Caco-2 (cell line): ENCODE measurements around the gene WDCP. TPM values are rescaled to one million over a fixed set of nuclear protein-coding genes. Genes with fewer than 3 reads are reported as not detected.

Source experiments
- BruUV-seq: library from RNA; stranded (reverse); fragments of 400-500 nt; replicated peaks from 2 replicates; lab custom pipeline; 2021; lab: Mats Ljungman, UMichigan
- CTCF ChIA-PET: fragments of 300-600 bp; sonication (Branson Sonifier 250); formaldehyde crosslinking; loops from one replicate; lab custom pipeline; 2022; ENCODE audit warnings: antibody characterized with exemption; lab: Charles Lee
- POLR2A ChIA-PET: fragments of 300-600 bp; sonication (Branson Sonifier 250); formaldehyde crosslinking; loops from one replicate; lab custom pipeline; 2022; ENCODE audit warnings: antibody characterized with exemption; lab: Charles Lee
- DNase-seq, 2 experiments: peaks; one replicate each; pipeline versions ENCODE4 v3.0.0 to v3.0.0-alpha.2; 2020 to 2022
- H3K27me3 ChIP-seq: replicated peaks from 2 replicates; pipeline ENCODE4 v1.6.0; 2011; ENCODE audit warnings: low read length; ENCODE audit not compliant: control insufficient read depth, insufficient read depth
- H3K36me3 ChIP-seq: 2 replicates; pipeline ENCODE4 v1.5.1; 2011; ENCODE audit warnings: low read length; ENCODE audit not compliant: control insufficient read depth, insufficient read depth
- H3K4me1 ChIP-seq: fragments of 250-450 bp; sonication (Bioruptor Pico); 2 replicates; pipeline ENCODE4 v1.5.1; 2020; ENCODE audit warnings: mild to moderate bottlenecking
- H3K4me3 ChIP-seq: 2 replicates; pipeline ENCODE4 v1.5.1; 2011; ENCODE audit warnings: low read depth, mild to moderate bottlenecking, control low read depth, low read length
- H3K9me3 ChIP-seq: fragments of 250-450 bp; sonication (Bioruptor Pico); 2 replicates; pipeline ENCODE4 v1.5.1; 2020; ENCODE audit warnings: mild to moderate bottlenecking, moderate library complexity
- H3K27ac Mint-ChIP-seq: one replicate; pipeline ENCODE4 v1.8.0; 2022; ENCODE audit warnings: mixed read lengths; ENCODE audit not compliant: unreplicated experiment
- H3K27me3 Mint-ChIP-seq: one replicate; pipeline ENCODE4 v1.8.0; 2022; ENCODE audit warnings: mixed read lengths; ENCODE audit not compliant: insufficient read depth, unreplicated experiment
- H3K36me3 Mint-ChIP-seq: one replicate; pipeline ENCODE4 v1.8.0; 2022; ENCODE audit warnings: mild to moderate bottlenecking, mixed read lengths; ENCODE audit not compliant: insufficient read depth, unreplicated experiment
- H3K4me1 Mint-ChIP-seq: one replicate; pipeline ENCODE4 v1.8.0; 2022; ENCODE audit warnings: low read depth, mixed read lengths; ENCODE audit not compliant: unreplicated experiment
- H3K4me3 Mint-ChIP-seq: one replicate; pipeline ENCODE4 v1.8.0; 2022; ENCODE audit warnings: mild to moderate bottlenecking, moderate library complexity, mixed read lengths; ENCODE audit not compliant: unreplicated experiment
- H3K9me3 Mint-ChIP-seq: one replicate; pipeline ENCODE4 v1.8.0; 2022; ENCODE audit warnings: mixed read lengths; ENCODE audit not compliant: unreplicated experiment
- CTCF ChIP-seq, 2 experiments: fragments of 200-600 bp in 1 of 2; IDR thresholded peaks; 1 replicate in 1 of 2; 2 replicates in 1 of 2; pipeline versions ENCODE4 v1.5.1 to v1.8.0; 2011 to 2022; ENCODE audit warnings: antibody characterized with exemption in 1 of 2, control low read depth in 1 of 2, inconsistent platforms in 1 of 2, low read depth in 1 of 2, low read length in 1 of 2, mild to moderate bottlenecking in 1 of 2, moderate library complexity in 1 of 2; ENCODE audit not compliant: insufficient read depth in 1 of 2, severe bottlenecking in 1 of 2, unreplicated experiment in 1 of 2
- intact Hi-C: fragments of 100-400 bp; cut with micrococcal nuclease; formaldehyde crosslinking; loops from one replicate; pipeline ENCODE4 v1.10.0; 2022; ENCODE audit not compliant: unreplicated experiment
- total RNA-seq: library from RNA; stranded (reverse); gene quantifications from 2 replicates; pipeline ENCODE4 v1.2.3, GENCODE V29; 2022

Gene WDCP
- total RNA-seq, 1 experiment from 2014 or later, result 13.0 TPM

GRCh38 chr2:24019729-24020128, 27.5 kb downstream of the WDCP start:
- no peaks in the 10 kb centered on the region for H3K27me3 Mint-ChIP-seq
- no peak overlapping the region for H3K27ac Mint-ChIP-seq
- H3K4me3 ChIP-seq, result no peak overlapping the region
- no peaks in the 10 kb centered on the region for H3K27me3 ChIP-seq
- H3K9me3 Mint-ChIP-seq, result no peaks in the 10 kb centered on the region
- TF ChIP-seq CTCF (IDR thresholded peaks at IDR 0.05; ENCODE audit: insufficient read depth in 1 of 2, low read depth in 1 of 2, low read length in 1 of 2, severe bottlenecking in 1 of 2, unreplicated experiment in 1 of 2), result no peak
- ChIA-PET POLR2A (no interaction called here), CTCF (no interaction called here)
- no TSS peak for BruUV-seq
- intact Hi-C loops, result no loop called here
- H3K9me3 ChIP-seq, result no peaks in the 10 kb centered on the region
- no peak overlapping the region for H3K4me3 Mint-ChIP-seq
- H3K4me1 Mint-ChIP-seq, result peaks cover 11% of the 10 kb centered on the region
- peaks cover 22% of the 10 kb centered on the region for H3K4me1 ChIP-seq
- DNase-seq, result no peak
- H3K36me3 ChIP-seq, result peaks cover 2% of the 10 kb centered on the region; the same call in 1 of the 2 replicates
- H3K36me3 Mint-ChIP-seq, result peaks cover 7% of the 10 kb centered on the region

- no peak for DNase-seq
- Mint-ChIP-seq H3K27me3 (no peaks in the 10 kb centered on the region), H3K4me3 (no peak overlapping the region), H3K27ac (no peak overlapping the region), H3K4me1 (peaks cover 16% of the 10 kb centered on the region), H3K9me3 (no peaks in the 10 kb centered on the region), H3K36me3 (peaks cover 7% of the 10 kb centered on the region)
- TF ChIP-seq CTCF (IDR thresholded peaks at IDR 0.05; ENCODE audit: insufficient read depth in 1 of 2, low read depth in 1 of 2, low read length in 1 of 2, severe bottlenecking in 1 of 2, unreplicated experiment in 1 of 2), result no peak
- Histone ChIP-seq H3K36me3 (peaks cover 2% of the 10 kb centered on the region; the same call in 1 of the 2 replicates), H3K4me3 (no peak overlapping the region), H3K4me1 (peaks cover 22% of the 10 kb centered on the region), H3K9me3 (no peaks in the 10 kb centered on the region), H3K27me3 (no peaks in the 10 kb centered on the region)
- POLR2A ChIA-PET, result no interaction called here
- CTCF ChIA-PET, result no interaction called here
- intact Hi-C loops, result no loop called here
- no TSS peak for BruUV-seq
Observed at GRCh38 chr2:24018241-24018640, 28.9 kb downstream of the WDCP start.

GRCh38 chr2:24017711-24018110, 29.5 kb downstream of the WDCP start:
- no peaks in the 10 kb centered on the region for H3K36me3 ChIP-seq
- no peak overlapping the region for H3K27ac Mint-ChIP-seq
- H3K4me3 Mint-ChIP-seq, result no peak overlapping the region
- POLR2A ChIA-PET, result no interaction called here
- H3K9me3 Mint-ChIP-seq, result no peaks in the 10 kb centered on the region
- no TSS peak for BruUV-seq
- H3K4me1 Mint-ChIP-seq, result peaks cover 18% of the 10 kb centered on the region
- no peaks in the 10 kb centered on the region for H3K27me3 Mint-ChIP-seq
- CTCF ChIA-PET, result no interaction called here
- no peak for DNase-seq
- intact Hi-C loops, result no loop called here
- H3K27me3 ChIP-seq, result no peaks in the 10 kb centered on the region
- H3K4me3 ChIP-seq, result no peak overlapping the region
- peaks cover 22% of the 10 kb centered on the region for H3K4me1 ChIP-seq
- H3K36me3 Mint-ChIP-seq, result peaks cover 7% of the 10 kb centered on the region
- TF ChIP-seq CTCF (IDR thresholded peaks at IDR 0.05; ENCODE audit: insufficient read depth in 1 of 2, low read depth in 1 of 2, low read length in 1 of 2, severe bottlenecking in 1 of 2, unreplicated experiment in 1 of 2), result no peak
- H3K9me3 ChIP-seq, result no peaks in the 10 kb centered on the region
